ENCODE data around the gene PITX3.
"Not testable (repeated sequence)": the region's sequence is repeated elsewhere in the genome, so short reads cannot be mapped to it uniquely, and the experiment has no call there.

The PITX3 gene

GRCh38 chr10:102254426-102254825 lies 13.1 kb upstream of the PITX3 start:
- no peak for DNase-seq

- not testable (repeated sequence) for DNase-seq
Measured at GRCh38 chr10:102252508-102252907, 11.2 kb upstream of the PITX3 start.

DNA sequence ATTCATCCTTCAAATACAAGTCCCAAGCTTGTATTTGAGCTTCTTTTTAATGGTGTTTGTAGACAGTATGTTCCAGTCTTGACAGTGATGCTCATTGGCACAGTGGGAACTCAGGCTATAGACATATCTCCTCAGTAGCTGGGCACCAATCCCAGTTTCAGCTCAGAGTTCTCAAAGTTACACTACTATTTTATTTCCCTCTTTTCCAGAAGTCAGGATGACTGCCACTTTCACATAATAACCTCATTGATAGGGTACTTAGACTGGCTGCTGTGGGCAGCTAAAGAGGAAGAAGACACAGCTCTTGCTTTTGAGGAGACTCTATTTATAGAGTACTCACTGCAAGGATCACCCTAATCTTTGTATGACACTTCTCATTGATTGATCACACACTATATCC lies 6.4 kb upstream of the PITX3 start:
- no peak for DNase-seq

DNA sequence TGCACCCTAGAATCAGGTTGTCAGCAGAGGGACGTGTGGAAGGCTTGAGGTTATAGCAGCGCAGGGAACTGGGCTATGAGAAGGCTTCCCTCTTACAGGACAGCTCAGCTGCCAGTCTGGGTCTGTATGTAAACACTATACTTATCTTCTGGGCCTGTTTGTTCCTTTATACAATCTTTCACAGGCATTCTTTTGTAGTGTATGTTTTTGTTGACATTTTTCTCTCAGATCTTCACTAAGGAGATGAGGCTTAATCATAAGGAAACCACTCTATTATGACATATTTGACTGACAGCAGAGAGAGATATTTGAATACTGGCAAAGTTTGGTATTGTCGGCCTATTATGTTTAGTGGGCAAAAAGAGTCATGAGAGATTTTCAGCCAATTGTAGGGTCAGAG lies 4.9 kb upstream of the PITX3 start:
- DNase-seq, result no peak

GRCh38 chr10:102245932-102246251 lies 4.6 kb upstream of the PITX3 start:
- DNase-seq, result no peak

DNA sequence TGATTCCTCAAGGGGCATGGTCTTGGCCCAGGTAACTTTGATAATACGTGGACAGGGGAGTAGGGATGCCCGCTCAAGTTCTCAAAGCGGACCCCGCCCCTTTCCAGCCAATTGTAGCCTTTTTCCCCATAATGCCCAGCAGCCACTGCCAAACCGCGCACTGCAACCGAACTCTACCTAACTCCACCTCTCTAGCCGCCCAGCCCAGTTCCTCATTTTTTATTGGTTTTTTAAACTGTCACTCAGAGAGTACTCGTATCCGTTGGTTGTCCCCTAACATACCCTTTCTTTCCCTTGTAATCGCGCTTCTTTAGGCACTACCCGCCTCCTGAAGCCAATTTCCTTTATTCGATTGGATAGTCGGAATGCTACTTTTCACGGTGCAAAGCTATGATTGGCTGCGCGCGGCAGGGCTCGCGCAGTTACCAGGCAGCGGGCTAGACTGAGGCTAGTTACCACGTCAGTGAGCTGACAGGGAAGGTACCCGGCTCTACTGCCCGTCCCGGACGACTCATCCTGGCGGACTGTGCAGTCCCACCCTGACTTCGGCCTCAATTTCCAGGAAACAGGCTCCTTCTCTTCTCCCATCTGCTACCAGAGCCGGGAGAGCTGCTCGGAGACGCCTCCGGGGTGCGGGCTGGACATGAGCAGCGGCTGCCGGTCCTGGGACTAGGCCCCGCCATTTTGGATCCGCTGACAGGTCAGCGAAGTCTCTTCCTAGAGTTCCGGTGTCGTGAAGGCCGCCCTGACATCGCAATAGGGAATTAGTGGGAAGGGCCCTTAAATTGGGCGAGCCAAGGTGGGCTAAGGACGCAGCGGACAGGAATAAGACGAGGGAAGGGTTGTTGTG lies 4.0 kb upstream of the PITX3 start, which contains the start of gene GBF1:
Gene GBF1, plus strand, starts transcription at position 451 of the 850 bp plus-strand sequence. CDS start 13,407 bp downstream, outside the sequence.
- peak; percentile 98 for DNase-seq

- DNase-seq, result no peak
Measured at GRCh38 chr10:102243309-102243708, 2.0 kb upstream of the PITX3 start.

GRCh38 chr10:102242118-102242485 lies 790 bp upstream of the PITX3 start:
- no peak for DNase-seq

GRCh38 chr10:102241032-102241443 lies 274 bp downstream of the PITX3 start:
- DNase-seq, result no peak

DNA sequence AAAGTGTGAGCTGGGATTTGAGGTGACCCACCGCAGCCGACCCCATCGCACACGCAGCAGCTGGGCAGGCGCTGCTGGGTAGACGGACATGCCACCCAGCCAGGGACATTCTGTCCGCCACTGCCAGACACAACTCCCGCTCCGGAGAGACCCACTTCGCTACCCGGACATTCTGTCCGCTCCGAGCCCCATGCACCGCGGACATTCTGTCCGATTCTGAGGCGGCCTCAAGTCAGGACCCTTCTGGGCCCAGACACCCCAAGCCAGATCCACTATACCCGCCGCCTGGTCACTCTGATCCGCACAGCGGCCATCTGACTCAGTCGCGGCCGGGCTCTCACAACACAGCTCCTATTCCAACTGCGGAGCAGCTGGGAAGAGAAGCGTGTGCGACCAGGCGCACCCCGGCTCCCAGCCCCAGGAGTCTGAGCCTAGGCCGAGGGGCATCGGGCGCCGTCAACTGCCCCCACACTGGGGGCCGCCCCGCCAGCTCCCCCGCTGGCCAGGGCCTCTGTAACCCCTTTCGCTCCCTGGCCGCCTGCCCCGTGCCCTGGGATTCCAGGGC lies 763 bp downstream of the PITX3 start:
- no peak for DNase-seq

DNA sequence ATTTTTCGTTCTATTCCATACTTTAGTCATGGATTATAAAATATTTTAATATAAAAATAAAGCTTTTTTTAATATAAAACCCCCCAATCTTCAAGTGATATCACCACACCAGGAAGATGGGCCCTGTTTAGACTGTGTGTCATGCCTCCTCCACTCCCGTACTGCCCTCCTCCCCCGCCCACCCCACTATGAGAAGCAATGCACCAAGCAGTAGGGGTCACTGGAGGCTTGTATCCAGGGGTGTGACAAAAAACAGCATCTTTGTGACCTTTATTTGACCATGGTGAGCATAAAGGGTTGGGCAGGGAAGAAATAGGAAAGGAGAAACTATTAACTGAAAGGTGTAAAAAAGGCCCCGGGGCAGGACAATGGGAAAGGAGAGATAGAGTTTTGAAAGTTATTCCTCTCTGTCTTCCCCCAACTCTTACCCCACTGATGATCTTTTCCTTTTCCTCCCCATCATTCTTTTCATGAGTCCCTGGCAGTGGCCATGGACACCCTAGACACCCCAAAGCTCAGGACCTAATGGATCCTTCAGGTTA lies 3.5 kb downstream of the PITX3 start:
- no peak for DNase-seq

- no peak for DNase-seq
Measured at GRCh38 chr10:102236006-102236405, 5.3 kb downstream of the PITX3 start.

- DNase-seq, result no peak
Measured at GRCh38 chr10:102235598-102235920, 5.8 kb downstream of the PITX3 start.

DNA sequence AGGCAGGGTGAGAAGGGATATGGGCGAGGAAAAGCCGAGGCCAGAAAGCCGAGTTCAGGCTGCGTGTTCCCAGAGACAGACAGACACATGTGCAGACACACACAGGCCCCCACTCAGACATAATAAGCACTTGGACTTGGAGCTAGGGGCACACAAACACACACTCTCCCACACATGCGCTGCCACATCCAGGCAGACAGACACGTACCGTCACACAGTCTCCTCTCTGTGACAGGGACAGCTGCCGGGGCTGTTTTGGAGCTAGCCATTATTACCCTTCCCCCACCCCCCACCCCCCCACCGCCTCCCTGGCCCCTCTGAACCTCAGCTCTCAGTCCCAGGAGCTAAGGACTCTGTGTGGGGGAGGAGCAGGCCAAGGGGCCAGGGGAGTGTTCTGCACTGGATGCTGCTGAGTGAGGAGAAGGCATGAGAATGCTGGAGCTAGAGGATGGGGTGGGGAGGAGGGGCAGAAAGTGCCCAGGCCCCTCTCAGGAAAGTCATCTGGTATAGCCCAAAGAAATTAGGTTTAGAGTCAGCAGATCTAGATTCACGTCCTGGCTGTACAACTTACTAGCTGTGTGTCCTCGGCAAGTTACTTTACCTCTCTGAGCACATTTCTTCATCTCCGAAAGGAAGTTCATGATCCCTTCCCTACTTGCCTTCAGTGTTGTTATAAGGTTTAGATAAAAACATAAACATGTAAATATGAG lies 6.3 kb downstream of the PITX3 start:
- DNase-seq, result no peak

DNA sequence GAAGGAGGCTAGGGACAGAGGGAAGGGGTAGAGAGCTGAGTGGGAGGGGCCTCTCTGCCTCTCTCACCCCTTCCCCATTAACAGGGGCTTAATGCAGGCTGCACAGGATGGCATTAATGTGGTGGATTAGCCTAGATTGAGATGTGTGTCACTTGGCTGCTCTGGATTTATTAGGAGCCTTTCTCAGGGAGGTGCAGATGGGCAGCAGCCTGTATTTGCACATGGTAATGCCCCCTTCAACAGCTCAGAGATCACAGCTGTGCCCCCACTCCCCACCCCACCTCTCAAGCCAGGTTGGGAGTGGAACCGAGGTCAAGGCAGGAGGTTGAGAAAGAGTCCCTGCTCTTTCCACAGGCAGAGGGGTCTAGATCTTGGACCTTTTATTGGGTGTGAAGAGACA lies 7.3 kb downstream of the PITX3 start:
- DNase-seq, result no peak

- DNase-seq, result no peak
Measured at GRCh38 chr10:102231357-102232318, 9.7 kb downstream of the PITX3 start.

GRCh38 chr10:102230861-102231356 lies 10.4 kb downstream of the PITX3 start:
- DNase-seq, result peak; percentile 9

DNA sequence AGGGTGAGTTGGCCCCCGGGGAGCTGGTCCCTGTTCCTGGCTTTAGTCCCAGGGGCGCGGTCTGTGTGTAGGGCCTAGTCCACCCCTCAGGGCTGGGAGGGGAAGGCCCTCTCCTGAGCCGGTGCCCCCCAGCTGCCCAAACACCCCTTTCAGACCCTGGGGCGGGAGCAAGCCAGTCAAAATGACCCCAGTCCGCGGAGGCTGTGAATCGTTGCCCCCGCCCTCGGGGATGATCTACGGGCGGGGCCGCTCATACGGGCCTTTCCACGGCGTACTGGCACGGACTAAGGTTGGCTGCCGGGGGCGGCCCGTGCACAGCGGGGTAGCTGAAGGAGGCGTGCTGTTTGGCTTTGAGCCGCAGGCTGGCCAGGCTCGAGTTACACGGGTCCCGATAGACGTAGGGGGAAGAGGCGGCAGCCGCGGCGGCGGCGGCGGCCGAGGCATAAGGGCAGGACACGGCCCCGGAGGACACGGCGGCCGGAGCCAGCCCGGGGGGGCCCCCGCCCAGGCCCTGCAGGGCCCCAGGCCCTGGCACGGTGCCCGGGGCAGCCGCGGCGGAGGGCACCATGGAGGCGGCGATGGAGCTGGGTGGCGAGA lies 10.9 kb downstream of the PITX3 start:
- peak; percentile 15 for DNase-seq

- DNase-seq, result peak; percentile 48
Measured at GRCh38 chr10:102229810-102230263, 11.5 kb downstream of the PITX3 start.

DNA sequence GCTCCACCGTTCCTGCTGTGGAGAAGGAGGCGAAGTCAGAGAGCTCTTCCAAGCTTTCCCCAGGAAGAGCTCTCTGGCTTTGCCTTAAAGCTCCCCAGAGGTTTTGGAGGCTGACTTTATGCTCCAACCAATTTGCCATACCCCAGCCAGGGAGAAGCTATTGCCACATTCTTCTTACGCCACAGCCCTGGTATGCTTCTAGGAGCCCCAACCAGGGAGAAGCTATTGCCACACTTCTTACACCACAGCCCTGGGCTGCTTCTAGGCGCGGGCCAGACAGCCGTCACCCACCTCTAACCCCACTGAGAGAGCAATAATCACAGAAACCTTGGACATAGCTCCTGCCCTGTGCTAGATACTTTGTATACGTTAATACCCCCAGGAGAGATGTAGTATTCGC lies 14.3 kb downstream of the PITX3 start:
- no peak for DNase-seq

DNA sequence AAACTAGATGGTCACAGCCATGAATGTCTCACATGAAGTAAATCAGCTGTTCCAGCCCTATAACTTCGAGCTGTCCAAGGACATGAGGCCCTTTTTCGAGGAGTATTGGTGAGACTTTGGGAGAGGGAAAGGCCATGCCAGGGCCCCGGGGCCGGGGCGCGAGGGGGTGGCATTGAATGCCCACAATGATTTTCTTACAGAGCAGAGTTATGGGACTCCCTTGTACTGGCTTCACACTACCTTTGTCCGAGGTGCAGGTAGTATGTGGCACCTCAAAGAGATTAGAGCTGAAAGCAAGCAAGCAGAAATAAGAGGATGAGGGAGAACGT lies 14.8 kb downstream of the PITX3 start:
- no peak for DNase-seq

Measured in NCI-H1092 (cell line).